HepG2 (cell line): ENCODE results near the gene SCGB2B2. TPM values are rescaled to one million over a fixed set of nuclear protein-coding genes. Genes with fewer than 3 reads are reported as not detected.
A peak's percentile ranks its signal among the peaks of the same experiment; 100 is the strongest.

Experiments used
- ATF7 ChIP-seq, 2 experiments: fragments of 450-650 bp in 1 of 2; sonication (generic) in 1 of 2; formaldehyde crosslinking in 1 of 2; IDR thresholded peaks; 2 replicates each; pipeline versions ENCODE4 v1.4.0 to v1.6.1; 2016 to 2020; ENCODE audit warnings: antibody characterized with exemption in 1 of 2, mild to moderate bottlenecking in 1 of 2, missing genetic modification reagents in 1 of 2
- CAMTA2 ChIP-seq: sonication (generic); formaldehyde crosslinking; IDR thresholded peaks from 2 replicates; pipeline ENCODE4 v1.4.0; 2020; ENCODE audit warnings: mild to moderate bottlenecking, missing genetic modification reagents, borderline replicate concordance
- NONO ChIP-seq, 2 experiments: fragments of 450-650 bp in 1 of 2; sonication (generic) in 1 of 2; formaldehyde crosslinking in 1 of 2; IDR thresholded peaks in 1 of 2; conservative IDR thresholded peaks in 1 of 2; 2 replicates each; pipeline versions ENCODE4 v1.6.1 to v1.8.0; 2017 to 2022; ENCODE audit warnings: mild to moderate bottlenecking in 1 of 2, missing genetic modification reagents in 1 of 2, moderate library complexity in 1 of 2
- PAX8 ChIP-seq: sonication (generic); formaldehyde crosslinking; IDR thresholded peaks from 2 replicates; pipeline ENCODE4 v1.8.0; 2022; ENCODE audit warnings: mild to moderate bottlenecking, missing genetic modification reagents, borderline replicate concordance
- TBP ChIP-seq: sonication (generic); formaldehyde crosslinking; IDR thresholded peaks from 2 replicates; pipeline ENCODE4 v1.5.0; 2020; ENCODE audit warnings: missing genetic modification reagents
- ZNF282 ChIP-seq: fragments of 450-650 bp; IDR thresholded peaks from 2 replicates; pipeline ENCODE4 v1.6.1; 2018; ENCODE audit not compliant: partially characterized antibody
- ZNF296 ChIP-seq: sonication (generic); formaldehyde crosslinking; conservative IDR thresholded peaks from 2 replicates; pipeline ENCODE4 v1.5.0; 2020; ENCODE audit warnings: mild to moderate bottlenecking, missing genetic modification reagents
- polyA plus RNA-seq, 8 experiments: library from polyadenylated mRNA; depleted of rRNA in 3 of 8; stranded (reverse) in 7 of 8; unstranded in 1 of 8; fragments of >200 nt; fragmentation: Illumina TruSeq in 4 of 8; extraction: Trizol in 4 of 8; gene quantifications; 2 replicates each; pipeline versions ENCODE4 v1.2.1 to v1.2.3, GENCODE V29; 2011 to 2016; ENCODE audit warnings: low read depth in 4 of 8, missing spikeins in 1 of 8, mixed read lengths in 1 of 8; ENCODE audit not compliant: insufficient read depth in 1 of 8
- total RNA-seq, 5 experiments: library from RNA; depleted of rRNA; stranded (reverse); fragments of >200 nt; fragmentation: Illumina TruSeq; extraction: Trizol; gene quantifications; 2 replicates each; pipeline ENCODE4 v1.2.3, GENCODE V29; 2016; ENCODE audit warnings: low read depth in 1 of 5
- TF ChIP-seq, protein P1 (sequence below): sonication (generic); formaldehyde crosslinking; IDR thresholded peaks from 2 replicates; pipeline ENCODE4 v1.4.0; 2020; ENCODE audit warnings: missing genetic modification reagents
- TF ChIP-seq, protein P2 (sequence below): sonication (generic); formaldehyde crosslinking; IDR thresholded peaks from 2 replicates; pipeline ENCODE4 v1.4.0; 2020; ENCODE audit warnings: mild to moderate bottlenecking, missing genetic modification reagents

SCGB2B2 gene
- total and polyA plus RNA-seq, 2 of the 13 experiments (the other 11 are each of a cell fraction or from before 2014, with no cell fraction given) = 0.03 TPM; not detected in 1

DNA sequence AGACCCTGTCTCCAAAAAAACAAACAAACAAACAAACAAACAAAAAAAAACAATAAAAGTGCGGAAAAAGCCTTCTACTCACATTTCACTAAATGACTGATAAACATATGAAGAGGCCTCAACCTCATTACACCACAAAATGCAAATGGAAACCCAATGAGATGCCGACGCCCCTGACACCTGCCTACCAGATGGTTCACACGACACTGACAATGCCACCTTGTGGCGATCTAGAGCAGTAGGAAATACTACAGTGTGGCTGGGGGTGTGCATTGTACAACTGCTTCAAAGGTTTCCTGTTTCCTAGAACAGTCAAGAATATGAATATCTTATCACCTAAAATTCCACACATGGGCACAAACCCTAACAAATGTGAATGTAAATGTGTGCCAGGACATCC lies 14.0 kb downstream of the SCGB2B2 start (continued):
- TF ChIP-seq CAMTA2 (CRISPR knock-in tag) (no peak), ZNF282 (no peak), TBP (no peak), ATF7 (IDR thresholded peaks at IDR 0.05) (no peak), ATF7 (CRISPR knock-in tag; IDR thresholded peaks at IDR 0.05) (no peak), NONO (IDR thresholded peaks at IDR 0.05) (no peak), NONO (CRISPR knock-in tag; conservative IDR thresholded peaks at IDR 0.05) (0 out of 2 replicates have a peak, but pooled peaks have one; percentile 26), PAX8 (CRISPR knock-in tag) (no peak), ZNF296 (CRISPR knock-in tag) (no peak)
- TF ChIP-seq, protein P1, sequence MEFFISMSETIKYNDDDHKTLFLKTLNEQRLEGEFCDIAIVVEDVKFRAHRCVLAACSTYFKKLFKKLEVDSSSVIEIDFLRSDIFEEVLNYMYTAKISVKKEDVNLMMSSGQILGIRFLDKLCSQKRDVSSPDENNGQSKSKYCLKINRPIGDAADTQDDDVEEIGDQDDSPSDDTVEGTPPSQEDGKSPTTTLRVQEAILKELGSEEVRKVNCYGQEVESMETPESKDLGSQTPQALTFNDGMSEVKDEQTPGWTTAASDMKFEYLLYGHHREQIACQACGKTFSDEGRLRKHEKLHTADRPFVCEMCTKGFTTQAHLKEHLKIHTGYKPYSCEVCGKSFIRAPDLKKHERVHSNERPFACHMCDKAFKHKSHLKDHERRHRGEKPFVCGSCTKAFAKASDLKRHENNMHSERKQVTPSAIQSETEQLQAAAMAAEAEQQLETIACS (CRISPR knock-in tag) = no peak
- TF ChIP-seq, protein P2, sequence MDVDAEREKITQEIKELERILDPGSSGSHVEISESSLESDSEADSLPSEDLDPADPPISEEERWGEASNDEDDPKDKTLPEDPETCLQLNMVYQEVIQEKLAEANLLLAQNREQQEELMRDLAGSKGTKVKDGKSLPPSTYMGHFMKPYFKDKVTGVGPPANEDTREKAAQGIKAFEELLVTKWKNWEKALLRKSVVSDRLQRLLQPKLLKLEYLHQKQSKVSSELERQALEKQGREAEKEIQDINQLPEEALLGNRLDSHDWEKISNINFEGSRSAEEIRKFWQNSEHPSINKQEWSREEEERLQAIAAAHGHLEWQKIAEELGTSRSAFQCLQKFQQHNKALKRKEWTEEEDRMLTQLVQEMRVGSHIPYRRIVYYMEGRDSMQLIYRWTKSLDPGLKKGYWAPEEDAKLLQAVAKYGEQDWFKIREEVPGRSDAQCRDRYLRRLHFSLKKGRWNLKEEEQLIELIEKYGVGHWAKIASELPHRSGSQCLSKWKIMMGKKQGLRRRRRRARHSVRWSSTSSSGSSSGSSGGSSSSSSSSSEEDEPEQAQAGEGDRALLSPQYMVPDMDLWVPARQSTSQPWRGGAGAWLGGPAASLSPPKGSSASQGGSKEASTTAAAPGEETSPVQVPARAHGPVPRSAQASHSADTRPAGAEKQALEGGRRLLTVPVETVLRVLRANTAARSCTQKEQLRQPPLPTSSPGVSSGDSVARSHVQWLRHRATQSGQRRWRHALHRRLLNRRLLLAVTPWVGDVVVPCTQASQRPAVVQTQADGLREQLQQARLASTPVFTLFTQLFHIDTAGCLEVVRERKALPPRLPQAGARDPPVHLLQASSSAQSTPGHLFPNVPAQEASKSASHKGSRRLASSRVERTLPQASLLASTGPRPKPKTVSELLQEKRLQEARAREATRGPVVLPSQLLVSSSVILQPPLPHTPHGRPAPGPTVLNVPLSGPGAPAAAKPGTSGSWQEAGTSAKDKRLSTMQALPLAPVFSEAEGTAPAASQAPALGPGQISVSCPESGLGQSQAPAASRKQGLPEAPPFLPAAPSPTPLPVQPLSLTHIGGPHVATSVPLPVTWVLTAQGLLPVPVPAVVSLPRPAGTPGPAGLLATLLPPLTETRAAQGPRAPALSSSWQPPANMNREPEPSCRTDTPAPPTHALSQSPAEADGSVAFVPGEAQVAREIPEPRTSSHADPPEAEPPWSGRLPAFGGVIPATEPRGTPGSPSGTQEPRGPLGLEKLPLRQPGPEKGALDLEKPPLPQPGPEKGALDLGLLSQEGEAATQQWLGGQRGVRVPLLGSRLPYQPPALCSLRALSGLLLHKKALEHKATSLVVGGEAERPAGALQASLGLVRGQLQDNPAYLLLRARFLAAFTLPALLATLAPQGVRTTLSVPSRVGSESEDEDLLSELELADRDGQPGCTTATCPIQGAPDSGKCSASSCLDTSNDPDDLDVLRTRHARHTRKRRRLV (CRISPR knock-in tag) = no peak
